ENCODE measurements around the gene RALBP1. TPM values are rescaled to one million over a fixed set of nuclear protein-coding genes. Genes with fewer than 3 reads are reported as not detected.
A peak's percentile ranks its signal among the peaks of the same experiment; 100 is the strongest.

The RALBP1 gene
- total and polyA plus RNA-seq, 9 of the 15 experiments (the other 6 are each of a cell fraction or from before 2014, with no cell fraction given) = 10.9 to 70.0 (median 61.3) TPM

GRCh38 chr18:9474983-9475642, at the start of gene RALBP1 (continued):
- TF ChIP-seq, protein P1, sequence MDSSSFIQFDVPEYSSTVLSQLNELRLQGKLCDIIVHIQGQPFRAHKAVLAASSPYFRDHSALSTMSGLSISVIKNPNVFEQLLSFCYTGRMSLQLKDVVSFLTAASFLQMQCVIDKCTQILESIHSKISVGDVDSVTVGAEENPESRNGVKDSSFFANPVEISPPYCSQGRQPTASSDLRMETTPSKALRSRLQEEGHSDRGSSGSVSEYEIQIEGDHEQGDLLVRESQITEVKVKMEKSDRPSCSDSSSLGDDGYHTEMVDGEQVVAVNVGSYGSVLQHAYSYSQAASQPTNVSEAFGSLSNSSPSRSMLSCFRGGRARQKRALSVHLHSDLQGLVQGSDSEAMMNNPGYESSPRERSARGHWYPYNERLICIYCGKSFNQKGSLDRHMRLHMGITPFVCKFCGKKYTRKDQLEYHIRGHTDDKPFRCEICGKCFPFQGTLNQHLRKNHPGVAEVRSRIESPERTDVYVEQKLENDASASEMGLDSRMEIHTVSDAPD (CRISPR knock-in tag; IDR thresholded peaks at IDR 0.05) = no peak
- TF ChIP-seq ZBTB5 (IDR thresholded peaks at IDR 0.05) (no peak), ZNF445 (CRISPR knock-in tag; IDR thresholded peaks at IDR 0.05; ENCODE audit: low read depth) (peak; percentile 78; the same call in 1 of the 2 replicates), TRIM28 (IDR thresholded peaks at IDR 0.05) (no peak), HDGF (IDR thresholded peaks at IDR 0.05) (no peak), SAP30 (IDR thresholded peaks at IDR 0.05; ENCODE audit: borderline replicate concordance, insufficient read depth, low read depth, low read length, poor library complexity, severe bottlenecking) (peak; percentile 20), POLR2H (tag; IDR thresholded peaks at IDR 0.05; ENCODE audit: low read depth) (peak; percentile 83), HSF4 (CRISPR knock-in tag; IDR thresholded peaks at IDR 0.05; ENCODE audit: borderline replicate concordance) (no peak), DEAF1 (CRISPR knock-in tag; IDR thresholded peaks at IDR 0.05) (peak; percentile 53; the same call in 1 of the 2 replicates), ZKSCAN1 (IDR thresholded peaks at IDR 0.05; ENCODE audit: low read depth, low read length) (peak; percentile 51), POU5F1 (IDR thresholded peaks at IDR 0.05; ENCODE audit: borderline replicate concordance, low read depth, low read length, partially characterized antibody) (peak; percentile 66), THRB (CRISPR knock-in tag; conservative IDR thresholded peaks at IDR 0.05) (peak; percentile 78; the same call in 1 of the 2 replicates), KAT7 (CRISPR knock-in tag; IDR thresholded peaks at IDR 0.05; ENCODE audit: borderline replicate concordance) (0 out of 2 replicates have a peak, but pooled peaks have one; percentile 74), BRD9 (IDR thresholded peaks at IDR 0.05; ENCODE audit: low read depth, partially characterized antibody) (no peak), CREB3 (tag; conservative IDR thresholded peaks at IDR 0.05; ENCODE audit: low read depth) (no peak; the same call in 1 of the 2 replicates)
- TF ChIP-seq, protein P2, sequence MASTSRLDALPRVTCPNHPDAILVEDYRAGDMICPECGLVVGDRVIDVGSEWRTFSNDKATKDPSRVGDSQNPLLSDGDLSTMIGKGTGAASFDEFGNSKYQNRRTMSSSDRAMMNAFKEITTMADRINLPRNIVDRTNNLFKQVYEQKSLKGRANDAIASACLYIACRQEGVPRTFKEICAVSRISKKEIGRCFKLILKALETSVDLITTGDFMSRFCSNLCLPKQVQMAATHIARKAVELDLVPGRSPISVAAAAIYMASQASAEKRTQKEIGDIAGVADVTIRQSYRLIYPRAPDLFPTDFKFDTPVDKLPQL (IDR thresholded peaks at IDR 0.05; ENCODE audit: extremely low read depth, insufficient read length) = no peak

Measured in K562 (cell line).